Left lung (tissue), 10 donors: Measurements from ENCODE around the gene KLHDC7A. TPM values are rescaled to one million over a fixed set of nuclear protein-coding genes. Genes with fewer than 3 reads are reported as not detected.

Experiments used
- ATAC-seq: fragments of 200-7000 bp; cut with Tn5 transposase; one replicate; pipeline ENCODE4 v1.9.1; 2020; ENCODE audit warnings: moderate library complexity
- DNase-seq, 4 donors: peaks; one replicate each; pipeline ENCODE4 v3.0.0-alpha.2; 2013 to 2020
- H3K27ac ChIP-seq, 2 donors: fragments of 200-600 bp; sonication (generic) in 1 of 2; one replicate each; pipeline versions ENCODE4 v1.5.0 to v1.8.0; 2020 to 2021
- H3K27me3 ChIP-seq, 2 donors: fragments of 200-600 bp; sonication (generic) in 1 of 2; one replicate each; pipeline versions ENCODE4 v1.5.0 to v1.8.0; 2020 to 2021
- H3K36me3 ChIP-seq, 2 donors: fragments of 200-600 bp; sonication (generic) in 1 of 2; one replicate each; pipeline versions ENCODE4 v1.5.0 to v1.8.0; 2020 to 2021
- H3K4me1 ChIP-seq, 2 donors: fragments of 200-600 bp; one replicate each; pipeline ENCODE4 v1.8.0; 2021
- H3K4me3 ChIP-seq, 2 donors: fragments of 200-600 bp; sonication (generic) in 1 of 2; one replicate each; pipeline versions ENCODE4 v1.5.0 to v1.8.0; 2020 to 2021; ENCODE audit warnings: mild to moderate bottlenecking in 1 of 2
- H3K9me3 ChIP-seq, 2 donors: fragments of 200-600 bp; sonication (generic) in 1 of 2; one replicate each; pipeline versions ENCODE4 v1.5.0 to v1.8.0; 2020 to 2021
- CTCF ChIP-seq, 2 donors: fragments of 200-600 bp; sonication (generic) in 1 of 2; IDR thresholded peaks; one replicate each; pipeline versions ENCODE4 v1.5.0 to v1.8.0; 2021; ENCODE audit warnings: antibody characterized with exemption in 2 of 2
- intact Hi-C, 2 donors: fragments of 100-400 bp; cut with DNase I; formaldehyde crosslinking; loops; one replicate each; pipeline versions ENCODE4 v1.11.2 to v1.14.2; 2022
- polyA plus RNA-seq, 6 donors: library from polyadenylated mRNA; unstranded; fragments of 120-200 nt; gene quantifications; one replicate each; pipeline ENCODE4 v1.2.1, GENCODE V29; 2013; ENCODE audit not compliant: insufficient read length in 6 of 6
- total RNA-seq, 2 donors: library from RNA; stranded (reverse); fragmentation: NEBNext Ultra II Directional; extraction: Animal tissue kit (Norgen Biotek cat#: 25700); gene quantifications; one replicate each; pipeline ENCODE4 v1.2.1, GENCODE V29; 2021
- donor health status: DM: no; HTN: yes; CAD: no.
- donor health status: DM: no; HTN: no; CAD: no.

The KLHDC7A gene
- total and polyA plus RNA-seq, 8 donors, result 0.36 to 6.1 (median 1.2) TPM

GRCh38 chr1:18484276-18484675 is 3.5 kb downstream of the KLHDC7A start:
- intact Hi-C loops, result no loop called here

GRCh38 chr1:18484721-18485120 is 4.0 kb downstream of the KLHDC7A start:
- intact Hi-C loops, result no loop called here
- no peak overlapping the region for H3K4me3 ChIP-seq
- ATAC-seq, result no peak
- no peak for TF ChIP-seq CTCF (IDR thresholded peaks at IDR 0.05)
- no peaks in the 10 kb centered on the region for H3K9me3 ChIP-seq
- H3K36me3 ChIP-seq, result no peaks in the 10 kb centered on the region
- peaks cover 6 to 8% of the 10 kb centered on the region in 2 donors for H3K4me1 ChIP-seq
- H3K27ac ChIP-seq, result no peak overlapping the region
- peaks cover 0 to 10% of the 10 kb centered on the region in 2 donors for H3K27me3 ChIP-seq
- no peak for DNase-seq

More at GRCh38 chr1:18484276-18484675, 3.5 kb downstream of the KLHDC7A start:
- no peak for ATAC-seq
- Histone ChIP-seq H3K4me1 (peaks cover 8 to 10% of the 10 kb centered on the region in 2 donors), H3K9me3 (no peaks in the 10 kb centered on the region), H3K27ac (no peak overlapping the region), H3K36me3 (no peaks in the 10 kb centered on the region), H3K27me3 (peaks cover 0 to 10% of the 10 kb centered on the region in 2 donors), H3K4me3 (no peak overlapping the region)
- DNase-seq, result no peak
- TF ChIP-seq CTCF (IDR thresholded peaks at IDR 0.05), result no peak

GRCh38 chr1:18485227-18485626 is 4.5 kb downstream of the KLHDC7A start:
- H3K4me1 ChIP-seq, result peaks cover under 1 to 8% of the 10 kb centered on the region in 2 donors
- no peak for ATAC-seq
- H3K27ac ChIP-seq, result no peak overlapping the region
- intact Hi-C loops, result no loop called here
- DNase-seq, result no peak
- peaks cover 0 to 14% of the 10 kb centered on the region in 2 donors for H3K27me3 ChIP-seq
- no peak overlapping the region for H3K4me3 ChIP-seq
- no peaks in the 10 kb centered on the region for H3K36me3 ChIP-seq
- no peaks in the 10 kb centered on the region for H3K9me3 ChIP-seq
- no peak for TF ChIP-seq CTCF (IDR thresholded peaks at IDR 0.05)

- peaks cover 0 to 15% of the 10 kb centered on the region in 2 donors for H3K27me3 ChIP-seq
- DNase-seq, result no peak
- H3K27ac ChIP-seq, result no peak overlapping the region
- no peak for ATAC-seq
- intact Hi-C loops, result no loop called here
- H3K4me1 ChIP-seq, result no peaks in the 10 kb centered on the region
- H3K4me3 ChIP-seq, result no peak overlapping the region
- no peak for TF ChIP-seq CTCF (IDR thresholded peaks at IDR 0.05)
- H3K36me3 ChIP-seq, result no peaks in the 10 kb centered on the region
- H3K9me3 ChIP-seq, result no peaks in the 10 kb centered on the region
These were observed 5.5 kb downstream of the KLHDC7A start for GRCh38 chr1:18486195-18486594.

- ATAC-seq, result no peak
These were observed 8.8 kb downstream of the KLHDC7A start for GRCh38 chr1:18489417-18490143.

More at GRCh38 chr1:18489417-18490143, 8.8 kb downstream of the KLHDC7A start:
- Histone ChIP-seq H3K27me3 (peaks cover 0 to 5% of the 10 kb centered on the region in 2 donors), H3K27ac (no peak overlapping the region), H3K36me3 (no peaks in the 10 kb centered on the region), H3K9me3 (no peaks in the 10 kb centered on the region), H3K4me3 (no peak overlapping the region), H3K4me1 (no peaks in the 10 kb centered on the region)
- TF ChIP-seq CTCF (IDR thresholded peaks at IDR 0.05), result no peak
- intact Hi-C loops, result no loop called here
- no peak for DNase-seq
